Kidney (tissue), 14 donors: ENCODE data around the gene TAS1R1. TPM values are rescaled to one million over a fixed set of nuclear protein-coding genes. Genes with fewer than 3 reads are reported as not detected.

Experiments
- DNase-seq, 5 donors: peaks; one replicate each; pipeline ENCODE4 v3.0.0-alpha.2; 2013 to 2020
- FAIRE-seq: peaks from 2 replicates; lab custom pipeline; 2012; peaks lifted over from hg19 to GRCh38; lab: Jason Lieb, UNC
- H3K27ac ChIP-seq, 2 donors: one replicate each; pipeline ENCODE4 v1.7.0; 2013; ENCODE audit warnings: low read depth in 2 of 2, low read length in 2 of 2, inconsistent platforms in 1 of 2
- H3K27me3 ChIP-seq: one replicate; pipeline ENCODE4 v1.7.1; 2013; ENCODE audit warnings: low read length, inconsistent platforms; ENCODE audit not compliant: control insufficient read depth, insufficient read depth
- H3K36me3 ChIP-seq, 3 donors: one replicate each; pipeline versions ENCODE4 v1.7.0 to v1.7.1; 2013; ENCODE audit warnings: low read length in 3 of 3, control low read depth in 1 of 3, inconsistent platforms in 1 of 3; ENCODE audit not compliant: insufficient read depth in 3 of 3, control insufficient read depth in 2 of 3
- H3K4me1 ChIP-seq, 3 donors: one replicate each; pipeline versions ENCODE4 v1.7.0 to v1.7.1; 2013; ENCODE audit warnings: low read length in 3 of 3, inconsistent platforms in 1 of 3, low read depth in 1 of 3; ENCODE audit not compliant: control insufficient read depth in 2 of 3, insufficient read depth in 2 of 3
- H3K4me3 ChIP-seq, 3 donors: one replicate each; pipeline versions ENCODE4 v1.7.0 to v1.8.1; 2013; ENCODE audit warnings: low read length in 3 of 3, control low read depth in 1 of 3, inconsistent platforms in 1 of 3
- H3K9ac ChIP-seq, 3 donors: one replicate each; pipeline versions ENCODE4 v1.7.0 to v1.7.1; 2013; ENCODE audit warnings: low read length in 3 of 3, control low read depth in 1 of 3, inconsistent platforms in 1 of 3
- H3K9me3 ChIP-seq, 3 donors: one replicate each; pipeline versions ENCODE4 v1.7.0 to v1.7.1; 2013; ENCODE audit warnings: low read length in 3 of 3, control low read depth in 1 of 3, inconsistent platforms in 1 of 3; ENCODE audit not compliant: control insufficient read depth in 2 of 3, insufficient read depth in 1 of 3
- intact Hi-C: fragments of 100-400 bp; cut with DNase I; formaldehyde crosslinking; loops from one replicate; pipeline ENCODE4 v1.11.1; 2022
- polyA plus RNA-seq: library from polyadenylated mRNA; stranded (reverse); fragments of 350-450 nt; fragmentation: Illumina TruSeq; extraction: RNeasy Lipid Tissue Mini Kit (QIAGEN cat#74804); gene quantifications from one replicate; pipeline ENCODE4 v1.2.3, GENCODE V29; 2014; ENCODE audit warnings: low read depth, low replicate concordance; ENCODE audit not compliant: insufficient read depth
- total RNA-seq: library from RNA; stranded (reverse); fragmentation: NEBNext Ultra II Directional; extraction: Animal tissue kit (Norgen Biotek cat#: 25700); gene quantifications from one replicate; pipeline ENCODE4 v1.2.1, GENCODE V29; 2021
- TF ChIP-seq, protein P1 (sequence below): IDR thresholded peaks from 3 replicates; pipeline ENCODE4 v1.5.1; 2012; ENCODE audit warnings: mild to moderate bottlenecking, moderate library complexity, borderline replicate concordance; ENCODE audit not compliant: insufficient read depth; ENCODE audit errors: extremely low read depth
- donor health status: control.
- donor health status: control.
- donor health status: control.
- donor health status: control.
- donor health status: control.
- donor health status: DM: yes; HTN: yes; CAD: no.
- donor health status: Normal renal cell carcinoma (clear cell type).

TAS1R1 gene
- total and polyA plus RNA-seq, 2 donors from 2014 or later = not detected

DNA sequence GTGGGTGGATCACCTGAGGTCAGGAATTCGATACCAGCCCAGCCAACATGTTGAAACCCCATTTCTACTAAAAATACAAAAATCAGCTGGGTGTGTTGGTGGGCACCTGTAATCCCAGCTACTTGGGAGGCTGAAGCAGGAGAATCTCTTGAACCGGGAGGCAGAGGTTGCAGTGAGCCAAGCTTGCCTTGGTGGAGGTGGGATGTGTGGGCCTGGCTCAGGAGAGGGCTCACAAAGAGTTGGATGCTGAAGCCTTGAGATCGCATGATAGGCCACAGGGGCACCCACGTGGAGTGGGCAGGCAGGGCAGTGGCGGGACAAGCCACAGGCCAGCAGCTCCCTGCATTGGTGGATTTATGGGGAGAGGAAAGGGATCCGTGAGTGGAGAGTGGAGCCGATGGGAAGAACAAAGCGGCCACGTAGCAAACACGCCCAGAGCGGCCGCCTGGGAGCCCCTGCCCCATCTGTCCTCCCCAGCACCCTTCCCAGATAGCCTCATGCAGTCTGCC lies 73.9 kb downstream of the TAS1R1 start:
- intact Hi-C loops = no loop called here
- Histone ChIP-seq H3K27me3 (no peaks in the 10 kb centered on the region), H3K4me3 (no peak overlapping the region), H3K9ac (no peak overlapping the region), H3K4me1 (peaks cover 0 to 12% (median 4%) of the 10 kb centered on the region in 3 donors), H3K27ac (no peak overlapping the region), H3K36me3 (peaks cover 0 to 19% (median 14%) of the 10 kb centered on the region in 3 donors), H3K9me3 (no peaks in the 10 kb centered on the region)
- no peak for FAIRE-seq
- TF ChIP-seq, protein P1, sequence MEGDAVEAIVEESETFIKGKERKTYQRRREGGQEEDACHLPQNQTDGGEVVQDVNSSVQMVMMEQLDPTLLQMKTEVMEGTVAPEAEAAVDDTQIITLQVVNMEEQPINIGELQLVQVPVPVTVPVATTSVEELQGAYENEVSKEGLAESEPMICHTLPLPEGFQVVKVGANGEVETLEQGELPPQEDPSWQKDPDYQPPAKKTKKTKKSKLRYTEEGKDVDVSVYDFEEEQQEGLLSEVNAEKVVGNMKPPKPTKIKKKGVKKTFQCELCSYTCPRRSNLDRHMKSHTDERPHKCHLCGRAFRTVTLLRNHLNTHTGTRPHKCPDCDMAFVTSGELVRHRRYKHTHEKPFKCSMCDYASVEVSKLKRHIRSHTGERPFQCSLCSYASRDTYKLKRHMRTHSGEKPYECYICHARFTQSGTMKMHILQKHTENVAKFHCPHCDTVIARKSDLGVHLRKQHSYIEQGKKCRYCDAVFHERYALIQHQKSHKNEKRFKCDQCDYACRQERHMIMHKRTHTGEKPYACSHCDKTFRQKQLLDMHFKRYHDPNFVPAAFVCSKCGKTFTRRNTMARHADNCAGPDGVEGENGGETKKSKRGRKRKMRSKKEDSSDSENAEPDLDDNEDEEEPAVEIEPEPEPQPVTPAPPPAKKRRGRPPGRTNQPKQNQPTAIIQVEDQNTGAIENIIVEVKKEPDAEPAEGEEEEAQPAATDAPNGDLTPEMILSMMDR = no peak
- DNase-seq = no peak

Other genes starting within 250 kb of the TAS1R1 start
- 23.0 TPM for gene ACOT7, start 161.5 kb upstream of the TAS1R1 start, total RNA-seq
- gene ACOT7, start 161.5 kb upstream of the TAS1R1 start, polyA plus RNA-seq = 135 TPM
- gene HES2, start 135.4 kb upstream of the TAS1R1 start, total RNA-seq = 1.3 TPM
- gene HES2, start 135.4 kb upstream of the TAS1R1 start, polyA plus RNA-seq = 1.6 TPM
- gene ESPN, start 130.5 kb upstream of the TAS1R1 start, total RNA-seq = 14.2 TPM
- gene ESPN, start 130.5 kb upstream of the TAS1R1 start, polyA plus RNA-seq = 112 TPM
- gene TNFRSF25, start 89.1 kb upstream of the TAS1R1 start, total RNA-seq = 13.8 TPM
- gene TNFRSF25, start 89.1 kb upstream of the TAS1R1 start, polyA plus RNA-seq = 7.6 TPM
- gene PLEKHG5, start 63.6 kb upstream of the TAS1R1 start, total RNA-seq = 14.0 TPM
- gene PLEKHG5, start 63.6 kb upstream of the TAS1R1 start, polyA plus RNA-seq = 4.4 TPM
- 28.7 TPM for gene NOL9, start 794 bp upstream of the TAS1R1 start, total RNA-seq
- 4.3 TPM for gene NOL9, start 794 bp upstream of the TAS1R1 start, polyA plus RNA-seq
- 45.5 TPM for gene ZBTB48, start 24.7 kb downstream of the TAS1R1 start, total RNA-seq
- 27.1 TPM for gene ZBTB48, start 24.7 kb downstream of the TAS1R1 start, polyA plus RNA-seq
- gene KLHL21, start 47.6 kb downstream of the TAS1R1 start, total RNA-seq = 25.0 TPM
- gene KLHL21, start 47.6 kb downstream of the TAS1R1 start, polyA plus RNA-seq = 13.9 TPM
- 11.0 TPM for gene PHF13, start 58.4 kb downstream of the TAS1R1 start, total RNA-seq
- gene PHF13, start 58.4 kb downstream of the TAS1R1 start, polyA plus RNA-seq = 6.0 TPM
- gene THAP3, start 69.6 kb downstream of the TAS1R1 start, total RNA-seq = 14.4 TPM
- gene THAP3, start 69.6 kb downstream of the TAS1R1 start, polyA plus RNA-seq = 28.7 TPM
- 44.6 TPM for gene DNAJC11, start 146.5 kb downstream of the TAS1R1 start, total RNA-seq
- 49.8 TPM for gene DNAJC11, start 146.5 kb downstream of the TAS1R1 start, polyA plus RNA-seq
- 79.0 TPM for gene CAMTA1, start 230.1 kb downstream of the TAS1R1 start, total RNA-seq
- 170 TPM for gene CAMTA1, start 230.1 kb downstream of the TAS1R1 start, polyA plus RNA-seq